CD14-positive monocyte (primary cell): Measurements from ENCODE around the gene HTR1D. TPM values are rescaled to one million over a fixed set of nuclear protein-coding genes. Genes with fewer than 3 reads are reported as not detected.

Experiments used
- DNase-seq, 3 donors: peaks; one replicate each; pipeline ENCODE4 v3.0.0-alpha.2; 2011 to 2022
- H2AFZ ChIP-seq: 2 replicates; pipeline ENCODE4 v1.6.0; 2012; ENCODE audit warnings: mild to moderate bottlenecking, low read depth, low read length, inconsistent platforms; ENCODE audit not compliant: insufficient read depth, poor library complexity, severe bottlenecking
- H3K27ac ChIP-seq, 2 donors: 1 replicate in 1 of 2; 2 replicates in 1 of 2; pipeline ENCODE4 v1.5.1; 2012 to 2013; ENCODE audit warnings: low read length in 2 of 2, control low read depth in 1 of 2, inconsistent platforms in 1 of 2, low read depth in 1 of 2, mild to moderate bottlenecking in 1 of 2
- H3K27me3 ChIP-seq, 2 donors: one replicate each; pipeline versions ENCODE4 v1.6.0 to v1.6.1; 2011 to 2013; ENCODE audit warnings: low read length in 2 of 2; ENCODE audit not compliant: control insufficient read depth in 2 of 2, insufficient read depth in 2 of 2
- H3K36me3 ChIP-seq, 2 donors: replicated peaks in 1 of 2; 1 replicate in 1 of 2; 2 replicates in 1 of 2; pipeline versions ENCODE4 v1.5.1 to v1.6.1; 2012 to 2013; ENCODE audit warnings: low read length in 2 of 2, control low read depth in 1 of 2, inconsistent platforms in 1 of 2, mild to moderate bottlenecking in 1 of 2; ENCODE audit not compliant: insufficient read depth in 2 of 2, control insufficient read depth in 1 of 2
- H3K4me1 ChIP-seq, 2 donors: 1 replicate in 1 of 2; 2 replicates in 1 of 2; pipeline versions ENCODE4 v1.5.1 to v1.6.1; 2012 to 2013; ENCODE audit warnings: low read length in 2 of 2, control low read depth in 1 of 2, inconsistent platforms in 1 of 2, mild to moderate bottlenecking in 1 of 2, moderate library complexity in 1 of 2; ENCODE audit not compliant: insufficient read depth in 2 of 2, control insufficient read depth in 1 of 2
- H3K4me2 ChIP-seq: replicated peaks from 2 replicates; pipeline ENCODE3; 2012; ENCODE audit warnings: low read length, moderate library complexity, mild to moderate bottlenecking; ENCODE audit not compliant: poor library complexity, severe bottlenecking; ENCODE audit errors: extremely low read depth
- H3K4me3 ChIP-seq, 3 experiments: fragments of 200-600 bp in 1 of 3; sonication (generic) in 1 of 3; replicated peaks in 1 of 3; 1 replicate in 2 of 3; 2 replicates in 1 of 3; pipeline ENCODE4 v1.5.1; 2011 to 2013; ENCODE audit warnings: low read length in 3 of 3, mild to moderate bottlenecking in 3 of 3, control low read depth in 2 of 3, low read depth in 2 of 3, inconsistent platforms in 1 of 3, moderate library complexity in 1 of 3
- H3K79me2 ChIP-seq: 2 replicates; pipeline ENCODE4 v1.6.0; 2012; ENCODE audit warnings: mild to moderate bottlenecking, control low read depth, inconsistent platforms, low read length, moderate library complexity; ENCODE audit not compliant: insufficient read depth
- H3K9ac ChIP-seq: 2 replicates; pipeline ENCODE4 v1.6.0; 2017; ENCODE audit warnings: low read length, mild to moderate bottlenecking; ENCODE audit not compliant: insufficient read depth, poor library complexity, severe bottlenecking
- H3K9me3 ChIP-seq, 2 donors: replicated peaks in 1 of 2; 1 replicate in 1 of 2; 2 replicates in 1 of 2; pipeline versions ENCODE4 v1.5.1 to v1.6.1; 2012 to 2013; ENCODE audit warnings: low read length in 2 of 2, control low read depth in 1 of 2; ENCODE audit not compliant: control insufficient read depth in 1 of 2, insufficient read depth in 1 of 2
- H4K20me1 ChIP-seq: 2 replicates; pipeline ENCODE4 v1.6.0; 2012; ENCODE audit warnings: mild to moderate bottlenecking, low read length, control low read depth, moderate library complexity; ENCODE audit not compliant: insufficient read depth
- H3K27ac Mint-ChIP-seq, 7 donors: one replicate each; pipeline ENCODE4 v1.8.0; 2020; ENCODE audit warnings: mild to moderate bottlenecking in 7 of 7, mixed read lengths in 7 of 7, moderate library complexity in 6 of 7, inconsistent platforms in 2 of 7
- H3K27me3 Mint-ChIP-seq, 3 donors: one replicate each; pipeline ENCODE4 v1.8.0; 2021 to 2022; ENCODE audit warnings: low read depth in 3 of 3, mild to moderate bottlenecking in 3 of 3, mixed read lengths in 3 of 3, moderate library complexity in 3 of 3, inconsistent platforms in 1 of 3
- H3K36me3 Mint-ChIP-seq, 2 donors: one replicate each; pipeline ENCODE4 v1.8.0; 2020; ENCODE audit warnings: mixed read lengths in 2 of 2, inconsistent platforms in 1 of 2, mild to moderate bottlenecking in 1 of 2
- H3K4me1 Mint-ChIP-seq: one replicate; pipeline ENCODE4 v1.8.0; 2020; ENCODE audit warnings: mild to moderate bottlenecking, mixed read lengths
- H3K4me3 Mint-ChIP-seq, 2 donors: one replicate each; pipeline ENCODE4 v1.8.0; 2020; ENCODE audit warnings: mild to moderate bottlenecking in 2 of 2, mixed read lengths in 2 of 2, moderate library complexity in 1 of 2
- H3K9me3 Mint-ChIP-seq, 7 donors: one replicate each; pipeline ENCODE4 v1.8.0; 2020 to 2022; ENCODE audit warnings: mixed read lengths in 7 of 7, mild to moderate bottlenecking in 6 of 7, moderate library complexity in 6 of 7, inconsistent platforms in 2 of 7
- WGBS: methylation state at CpG from one replicate; pipeline ENCODE4 v1.1.5; 2013; ENCODE audit warnings: missing lambda C conversion rate; ENCODE audit not compliant: insufficient coverage; 5-methylcytosine and 5-hydroxymethylcytosine counted together
- intact Hi-C, 2 donors: fragments of 100-400 bp; cut with micrococcal nuclease; formaldehyde crosslinking; loops; one replicate each; pipeline versions ENCODE4 v1.15.0 to v1.15.1; 2023
- polyA plus RNA-seq, 3 donors: library from polyadenylated mRNA; depleted of rRNA in 1 of 3; unstranded in 2 of 3; stranded (reverse) in 1 of 3; fragments of 300-500 nt in 2 of 3; fragments of >200 nt in 1 of 3; fragmentation: Illumina TruSeq in 2 of 3; gene quantifications; 1 replicate in 2 of 3; 2 replicates in 1 of 3; pipeline ENCODE4 v1.2.3, GENCODE V29; 2012 to 2021
- TF ChIP-seq, protein P1 (sequence below): fragments of 200-600 bp; IDR thresholded peaks from one replicate; pipeline ENCODE4 v1.8.0; 2022; ENCODE audit warnings: antibody characterized with exemption, mild to moderate bottlenecking

The HTR1D gene
- polyA plus RNA-seq, 3 donors, result not detected

DNA sequence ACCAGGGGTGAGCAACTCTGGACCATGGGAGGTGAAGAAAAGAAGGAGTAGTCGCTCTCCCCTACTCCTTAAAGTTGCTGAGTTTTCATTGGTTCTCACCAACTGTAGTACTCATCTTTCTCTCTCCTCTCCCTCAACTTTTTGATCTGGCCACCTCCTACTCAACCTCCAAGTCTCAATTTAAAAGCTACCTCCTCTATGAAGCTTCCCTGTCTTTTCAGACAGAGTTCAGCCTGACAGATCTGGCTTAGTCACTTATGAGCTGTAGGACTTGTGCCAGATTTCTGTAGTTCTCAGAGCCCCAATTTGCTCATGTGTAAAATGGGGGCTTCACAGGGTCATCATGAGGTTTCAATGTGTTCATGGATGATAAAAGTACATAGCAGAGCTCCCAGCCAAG lies 34.5 kb upstream of the HTR1D start:
- no peaks in the 10 kb centered on the region for H3K4me1 ChIP-seq
- H3K4me3 Mint-ChIP-seq, result no peak overlapping the region
- no CpG with 5 or more reads among the region's 1 CpG for WGBS
- no peaks in the 10 kb centered on the region for H3K36me3 ChIP-seq
- no peak for DNase-seq
- H3K27me3 ChIP-seq, result no peaks in the 10 kb centered on the region
- no peaks in the 10 kb centered on the region for H3K79me2 ChIP-seq
- H3K27me3 Mint-ChIP-seq, result peaks cover 3 to 9% (median 4%) of the 10 kb centered on the region in 3 donors
- TF ChIP-seq, protein P1, sequence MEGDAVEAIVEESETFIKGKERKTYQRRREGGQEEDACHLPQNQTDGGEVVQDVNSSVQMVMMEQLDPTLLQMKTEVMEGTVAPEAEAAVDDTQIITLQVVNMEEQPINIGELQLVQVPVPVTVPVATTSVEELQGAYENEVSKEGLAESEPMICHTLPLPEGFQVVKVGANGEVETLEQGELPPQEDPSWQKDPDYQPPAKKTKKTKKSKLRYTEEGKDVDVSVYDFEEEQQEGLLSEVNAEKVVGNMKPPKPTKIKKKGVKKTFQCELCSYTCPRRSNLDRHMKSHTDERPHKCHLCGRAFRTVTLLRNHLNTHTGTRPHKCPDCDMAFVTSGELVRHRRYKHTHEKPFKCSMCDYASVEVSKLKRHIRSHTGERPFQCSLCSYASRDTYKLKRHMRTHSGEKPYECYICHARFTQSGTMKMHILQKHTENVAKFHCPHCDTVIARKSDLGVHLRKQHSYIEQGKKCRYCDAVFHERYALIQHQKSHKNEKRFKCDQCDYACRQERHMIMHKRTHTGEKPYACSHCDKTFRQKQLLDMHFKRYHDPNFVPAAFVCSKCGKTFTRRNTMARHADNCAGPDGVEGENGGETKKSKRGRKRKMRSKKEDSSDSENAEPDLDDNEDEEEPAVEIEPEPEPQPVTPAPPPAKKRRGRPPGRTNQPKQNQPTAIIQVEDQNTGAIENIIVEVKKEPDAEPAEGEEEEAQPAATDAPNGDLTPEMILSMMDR, result no peak
- no peaks in the 10 kb centered on the region for H3K9me3 ChIP-seq
- H3K27ac Mint-ChIP-seq, result no peak overlapping the region
- no peak overlapping the region for H3K9ac ChIP-seq
- no peaks in the 10 kb centered on the region for H3K4me1 Mint-ChIP-seq
- H4K20me1 ChIP-seq, result no peaks in the 10 kb centered on the region
- H3K27ac ChIP-seq, result no peak overlapping the region
- H3K4me3 ChIP-seq, result no peak overlapping the region
- H3K9me3 Mint-ChIP-seq, result peaks cover 0 to 6% (median 0%) of the 10 kb centered on the region in 7 donors
- H3K36me3 Mint-ChIP-seq, result no peaks in the 10 kb centered on the region
- intact Hi-C loops, result no loop called here
- no peak overlapping the region for H2AFZ ChIP-seq
- H3K4me2 ChIP-seq, result no peak overlapping the region

DNA sequence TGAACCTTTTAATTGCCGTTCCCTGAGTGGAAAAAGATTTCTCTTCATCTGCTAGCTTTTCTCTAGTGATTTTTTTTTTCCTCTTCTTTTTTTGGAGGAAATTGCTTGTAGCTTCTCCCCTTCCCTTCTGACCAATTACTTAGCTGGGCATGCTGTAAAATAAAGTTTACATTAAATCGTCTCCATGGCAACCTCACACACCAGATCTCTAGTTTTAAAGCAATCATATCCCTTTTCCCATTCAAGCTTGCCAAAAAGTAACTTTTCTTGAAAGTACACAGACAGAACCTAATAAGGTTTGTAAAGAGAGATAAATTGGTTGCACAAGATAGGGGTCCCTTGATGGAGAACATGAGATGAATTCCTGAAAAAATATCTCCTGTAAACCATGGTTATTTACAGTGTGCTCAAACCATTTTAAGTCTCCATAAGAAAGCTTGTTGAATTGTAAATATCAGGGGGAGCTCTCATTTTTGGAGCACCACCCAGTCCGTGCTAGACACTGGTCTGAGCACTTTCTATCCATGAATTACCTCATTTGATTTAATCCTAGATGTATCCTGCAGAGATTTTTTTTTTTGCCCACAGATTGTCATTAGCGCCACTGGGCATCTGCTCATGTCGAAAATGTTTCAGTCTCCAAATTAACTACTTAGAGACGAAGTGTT lies 32.6 kb upstream of the HTR1D start:
- H3K27ac Mint-ChIP-seq, result no peak overlapping the region
- no peak overlapping the region for H3K4me3 ChIP-seq
- no peaks in the 10 kb centered on the region for H4K20me1 ChIP-seq
- no peaks in the 10 kb centered on the region for H3K36me3 Mint-ChIP-seq
- H3K4me1 Mint-ChIP-seq, result no peaks in the 10 kb centered on the region
- peaks cover 3 to 8% (median 6%) of the 10 kb centered on the region in 3 donors for H3K27me3 Mint-ChIP-seq
- H3K4me3 Mint-ChIP-seq, result no peak overlapping the region
- no peak overlapping the region for H2AFZ ChIP-seq
- peaks cover 0 to 2% (median 0%) of the 10 kb centered on the region in 7 donors for H3K9me3 Mint-ChIP-seq
- H3K27me3 ChIP-seq, result no peaks in the 10 kb centered on the region
- TF ChIP-seq, protein P1, result no peak
- 100% methylated on average over 1 of the region's 6 CpGs for WGBS
- H3K36me3 ChIP-seq, result no peaks in the 10 kb centered on the region
- no peaks in the 10 kb centered on the region for H3K9me3 ChIP-seq
- no peak overlapping the region for H3K9ac ChIP-seq
- no peak for DNase-seq
- no peak overlapping the region for H3K4me2 ChIP-seq
- no peak overlapping the region for H3K27ac ChIP-seq
- no peaks in the 10 kb centered on the region for H3K4me1 ChIP-seq
- intact Hi-C loops, result no loop called here
- H3K79me2 ChIP-seq, result no peaks in the 10 kb centered on the region
